ENCODE results near the gene ZNF385B.
"Not testable (repeated sequence)": the region's sequence is repeated elsewhere in the genome, so short reads cannot be mapped to it uniquely, and the experiment has no call there.

Gene ZNF385B

DNA sequence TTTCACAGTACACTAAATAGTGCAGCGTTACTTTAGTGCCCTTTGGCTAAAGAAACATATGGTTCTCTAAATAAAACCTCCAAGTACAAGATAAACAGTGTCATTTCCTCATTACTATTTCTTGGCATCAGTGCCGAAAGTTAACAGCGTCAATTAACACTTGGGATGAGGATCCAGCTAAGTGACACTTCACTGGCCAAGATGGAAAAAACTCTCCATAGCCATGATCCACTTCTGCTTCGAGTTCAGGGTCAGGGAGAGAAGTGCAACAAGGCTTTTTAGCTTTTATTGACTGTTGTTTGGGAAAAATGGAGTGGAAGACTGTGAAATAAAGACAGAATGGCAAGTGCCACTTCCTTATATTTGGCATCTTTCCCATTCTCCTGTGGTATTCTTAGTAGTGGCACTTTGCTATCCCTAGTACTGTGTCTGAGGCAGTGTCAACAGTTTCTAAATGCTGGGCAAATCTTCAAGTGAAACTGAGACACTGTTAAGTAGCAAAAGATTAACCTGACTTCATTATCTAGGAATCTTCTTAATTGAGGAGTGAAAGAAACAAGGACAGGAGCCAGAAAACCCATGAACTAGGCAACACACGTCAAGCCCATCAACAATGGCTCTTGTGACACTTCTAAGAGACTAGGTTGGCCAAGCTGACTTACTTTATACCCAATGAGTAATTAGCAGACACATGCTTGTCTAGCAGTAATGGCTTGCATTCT, 374.2 kb downstream of the ZNF385B start:
- no peak for DNase-seq (ENCODE audit: low read depth)

DNA sequence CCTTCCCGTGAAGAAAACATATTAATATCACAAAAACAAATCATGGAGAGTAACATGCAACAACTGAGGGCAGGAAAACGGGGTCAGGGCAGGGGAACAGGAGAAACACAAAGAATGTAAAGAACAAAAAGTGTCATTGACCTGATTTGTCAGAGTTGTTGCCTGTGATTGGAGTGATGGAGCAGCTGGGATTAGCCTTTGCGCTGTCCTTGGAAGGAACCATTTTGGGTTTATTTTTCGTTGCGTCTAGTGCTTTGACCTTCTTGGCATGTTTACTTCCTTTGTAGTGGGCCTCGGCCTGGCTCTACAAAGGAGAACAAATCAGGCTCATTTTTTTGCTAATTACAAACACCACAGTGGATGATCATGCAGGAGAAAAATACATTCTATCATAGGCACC, 378.3 kb downstream of the ZNF385B start:
- no peak for DNase-seq (ENCODE audit: low read depth)

DNA sequence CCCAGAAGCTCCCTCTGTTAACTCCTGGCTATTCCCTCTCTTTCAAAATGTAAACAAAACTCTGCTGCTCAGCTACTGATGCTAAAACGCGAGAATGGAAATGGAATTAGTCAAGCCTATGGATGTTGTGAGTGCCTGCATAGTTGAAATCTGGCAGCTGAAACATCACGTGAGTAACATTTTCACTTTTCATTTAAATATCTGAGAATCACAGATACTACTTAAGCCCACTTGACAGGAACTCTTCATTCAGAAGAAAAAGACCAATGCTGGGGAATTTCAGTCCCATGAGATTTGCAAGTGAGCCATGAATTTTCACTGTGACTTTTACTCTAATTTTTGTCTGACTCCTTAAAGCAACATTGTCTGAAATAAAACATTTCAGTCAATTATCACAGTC, 381.5 kb downstream of the ZNF385B start:
- DNase-seq (ENCODE audit: low read depth) = no peak

DNA sequence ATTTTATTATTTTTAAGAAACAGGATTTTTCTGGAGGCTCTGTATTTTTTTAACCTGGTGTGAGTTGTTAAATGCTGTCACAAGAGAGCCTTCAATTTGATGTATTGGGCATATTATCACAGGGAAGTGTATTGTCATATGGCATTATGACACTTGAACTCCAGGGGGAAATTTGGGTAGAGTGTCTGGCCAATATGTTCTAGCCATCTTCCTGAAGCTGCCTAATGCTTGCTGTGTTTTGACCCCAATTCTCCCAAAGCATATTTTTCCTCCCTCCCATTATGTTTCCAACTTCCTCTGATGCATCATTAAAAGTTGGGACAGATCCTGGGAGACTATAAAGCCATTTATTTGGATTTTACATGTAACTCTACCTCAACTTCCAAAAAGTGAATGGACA, 382.6 kb downstream of the ZNF385B start:
- DNase-seq (ENCODE audit: low read depth) = no peak

DNA sequence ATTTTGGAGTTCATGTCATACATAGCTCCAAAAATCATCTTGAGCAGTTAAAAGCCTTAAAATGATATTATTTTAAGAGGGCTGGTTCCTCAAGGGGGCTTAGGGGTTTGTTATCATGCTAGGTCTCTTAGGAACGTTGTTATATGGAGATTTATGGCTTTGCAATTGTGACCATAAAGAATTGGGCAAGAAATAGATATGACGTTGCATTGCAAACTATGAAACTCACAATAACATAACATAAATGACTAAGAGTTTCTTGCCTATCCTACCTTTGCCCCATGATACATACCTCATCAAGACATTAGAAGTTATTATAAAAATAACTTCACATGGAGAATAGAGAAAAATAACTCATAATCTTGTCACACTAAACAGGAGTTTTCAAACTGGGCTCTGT, 390.4 kb downstream of the ZNF385B start:
- DNase-seq (ENCODE audit: low read depth) = no peak

DNA sequence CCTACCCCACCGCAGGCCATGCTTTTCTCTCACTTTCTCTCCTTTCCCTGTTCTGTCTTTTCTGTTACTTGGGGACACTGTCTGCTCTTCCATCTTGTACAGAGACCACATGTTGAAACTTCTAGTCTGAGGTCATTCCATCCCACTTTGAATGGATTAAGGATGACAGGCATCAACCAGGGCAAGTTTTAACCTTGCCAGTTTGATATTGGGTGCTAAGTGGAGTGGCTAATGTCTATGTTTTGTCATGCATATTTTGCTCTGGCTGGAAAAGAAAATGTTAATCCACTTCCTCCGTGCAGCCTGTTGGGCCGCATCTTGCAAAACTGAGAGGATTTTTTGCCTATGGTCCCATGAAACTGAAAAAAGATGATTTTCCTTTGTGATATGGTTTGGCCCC, 391.3 kb downstream of the ZNF385B start:
- no peak for DNase-seq (ENCODE audit: low read depth)

DNA sequence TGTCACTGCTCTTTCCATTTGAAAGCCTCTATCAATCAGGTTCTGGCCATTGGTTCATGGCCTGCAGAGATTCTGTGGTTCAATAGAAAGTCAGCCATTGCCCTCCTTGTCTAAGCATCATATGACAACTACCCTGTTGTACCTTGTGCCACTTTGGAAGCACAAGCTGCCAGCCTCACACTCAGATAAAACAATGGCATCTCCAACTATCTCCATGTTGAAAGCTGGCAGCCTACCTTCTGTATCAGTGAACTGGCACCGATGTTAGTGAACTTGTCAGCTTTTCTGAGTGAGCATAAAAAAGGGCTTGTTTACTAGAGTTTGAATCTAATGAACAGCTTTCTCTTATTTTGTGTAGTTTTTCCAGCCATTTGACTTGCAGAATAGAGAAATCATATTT, 393.5 kb downstream of the ZNF385B start:
- no peak for DNase-seq (ENCODE audit: low read depth)

DNA sequence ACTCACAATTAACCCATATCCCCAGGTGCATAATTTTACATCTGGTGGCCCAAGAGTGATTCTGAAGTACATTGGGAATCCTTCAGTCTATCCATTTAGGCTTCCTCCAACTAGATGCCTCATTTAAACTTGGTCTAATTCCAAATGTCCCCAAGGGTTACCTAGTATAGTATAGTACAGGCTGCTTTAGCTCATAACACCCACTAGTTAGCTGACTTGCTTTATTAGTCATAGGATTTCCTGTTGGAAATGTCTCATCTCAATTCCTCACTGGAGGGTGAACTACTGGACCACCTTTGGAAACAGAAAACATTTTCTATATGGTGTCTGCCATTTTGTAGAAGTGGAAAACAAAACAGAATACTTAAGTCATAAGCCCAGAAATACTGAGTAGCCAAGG, 394.3 kb downstream of the ZNF385B start:
- no peak for DNase-seq (ENCODE audit: low read depth)

DNA sequence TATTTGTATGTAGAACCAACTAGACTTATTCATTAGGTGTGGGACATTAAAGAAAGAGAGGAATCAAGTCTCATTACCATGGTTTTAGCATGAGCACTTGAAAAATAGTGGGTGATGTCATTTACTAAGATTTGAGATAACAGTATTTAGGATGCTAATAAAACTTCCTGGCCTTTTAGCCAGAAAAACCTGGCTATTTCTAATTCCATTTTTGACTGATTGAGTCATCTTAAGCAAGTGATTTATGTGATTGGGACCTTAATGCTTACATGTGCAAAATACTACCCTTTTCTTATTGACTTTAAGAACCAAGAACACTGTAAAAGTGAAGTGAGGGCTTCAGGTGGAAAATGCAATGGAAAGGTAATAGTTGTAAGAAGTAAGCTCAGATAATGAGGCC, 400.0 kb downstream of the ZNF385B start:
- DNase-seq (ENCODE audit: low read depth) = no peak

DNA sequence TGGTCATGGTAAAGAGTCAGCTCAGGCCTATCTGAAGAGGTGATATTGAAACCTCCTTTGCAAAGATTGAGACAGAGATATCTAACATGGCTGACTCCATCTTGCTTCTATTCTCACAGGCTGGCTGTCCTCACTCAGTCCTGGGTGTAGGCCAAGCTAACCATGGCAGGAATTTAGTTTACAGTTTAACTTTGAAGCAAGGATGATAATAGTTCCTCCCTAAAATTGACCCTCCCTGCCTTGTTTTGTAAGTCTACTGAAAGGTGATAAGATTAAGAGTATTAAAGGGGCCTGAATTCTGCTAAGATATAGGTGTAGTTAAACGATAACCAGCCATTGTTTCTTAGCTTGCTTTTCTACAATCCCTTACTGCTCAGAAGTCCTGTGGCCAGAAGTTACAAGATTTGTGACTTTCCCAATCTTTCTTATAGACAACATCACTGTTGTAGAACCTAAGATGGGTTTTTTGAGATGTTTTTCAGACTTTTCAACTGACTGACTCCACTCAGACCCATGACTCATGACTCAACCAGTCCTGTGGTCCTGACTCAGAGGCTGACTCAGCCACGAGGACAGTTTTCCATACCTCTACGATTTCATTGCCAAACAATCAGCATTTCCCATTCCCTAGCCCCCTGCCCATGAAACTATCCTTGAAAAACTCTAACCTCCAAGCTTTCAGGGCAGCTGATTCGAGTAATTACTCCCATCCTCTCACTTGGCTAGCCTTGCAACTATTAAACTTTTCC, 401.1 kb downstream of the ZNF385B start:
- DNase-seq (ENCODE audit: low read depth) = no peak

DNA sequence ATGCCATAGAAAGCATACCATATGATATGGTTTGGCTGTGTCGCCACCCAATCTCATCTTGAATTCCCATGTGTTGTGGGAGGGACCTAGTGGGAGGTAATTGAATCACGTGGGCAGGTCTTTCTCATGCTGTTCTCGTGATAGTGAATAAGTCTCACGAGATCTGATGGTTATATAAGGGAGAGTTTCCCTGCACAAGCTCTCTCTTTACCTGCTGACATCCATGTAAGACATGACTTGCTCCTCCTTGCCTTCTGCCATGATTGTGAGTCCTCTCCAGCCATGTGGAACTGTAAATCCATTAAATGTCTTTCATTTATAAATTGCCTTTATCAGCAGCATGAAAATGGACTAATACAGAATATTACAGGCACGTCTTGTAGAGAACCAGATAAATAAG, 403.3 kb downstream of the ZNF385B start:
- not testable (repeated sequence) for DNase-seq (ENCODE audit: low read depth)

DNA sequence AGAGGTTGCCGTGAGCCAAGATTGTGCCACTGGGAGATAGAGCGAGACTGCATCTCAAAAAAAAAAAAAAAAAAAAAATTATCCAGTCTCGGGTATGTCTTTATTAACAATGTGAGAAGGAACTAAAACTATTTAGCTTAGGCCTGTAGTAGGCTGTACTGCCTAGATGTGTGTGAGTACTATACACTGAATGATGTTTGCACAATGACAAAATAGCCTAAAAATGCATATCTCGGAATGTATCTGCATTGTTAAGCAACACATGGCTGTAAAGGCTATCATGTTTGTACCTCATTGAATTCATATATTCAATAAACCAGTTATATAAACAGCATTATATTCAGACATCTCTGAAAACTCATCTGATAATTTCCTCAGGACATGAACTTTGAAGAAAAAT, 405.6 kb downstream of the ZNF385B start:
- DNase-seq (ENCODE audit: low read depth) = no peak

DNA sequence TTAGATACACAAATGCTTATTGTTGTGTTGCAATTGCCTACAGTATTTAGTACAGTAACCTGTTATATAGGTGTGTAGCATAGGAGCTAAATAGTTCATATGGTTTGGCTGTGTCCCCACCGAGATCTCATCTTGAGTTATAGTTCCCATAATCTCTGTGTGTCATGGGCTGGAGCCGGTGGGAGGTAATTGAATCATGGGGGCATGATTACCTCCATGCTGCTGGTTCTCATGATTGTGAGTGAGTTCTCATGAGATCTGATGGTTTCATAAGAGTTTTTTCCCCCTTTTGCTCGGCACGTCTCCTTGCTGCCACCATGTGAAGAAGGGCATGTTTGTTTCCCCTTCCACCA, 406.3 kb downstream of the ZNF385B start:
- DNase-seq (ENCODE audit: low read depth) = no peak

DNA sequence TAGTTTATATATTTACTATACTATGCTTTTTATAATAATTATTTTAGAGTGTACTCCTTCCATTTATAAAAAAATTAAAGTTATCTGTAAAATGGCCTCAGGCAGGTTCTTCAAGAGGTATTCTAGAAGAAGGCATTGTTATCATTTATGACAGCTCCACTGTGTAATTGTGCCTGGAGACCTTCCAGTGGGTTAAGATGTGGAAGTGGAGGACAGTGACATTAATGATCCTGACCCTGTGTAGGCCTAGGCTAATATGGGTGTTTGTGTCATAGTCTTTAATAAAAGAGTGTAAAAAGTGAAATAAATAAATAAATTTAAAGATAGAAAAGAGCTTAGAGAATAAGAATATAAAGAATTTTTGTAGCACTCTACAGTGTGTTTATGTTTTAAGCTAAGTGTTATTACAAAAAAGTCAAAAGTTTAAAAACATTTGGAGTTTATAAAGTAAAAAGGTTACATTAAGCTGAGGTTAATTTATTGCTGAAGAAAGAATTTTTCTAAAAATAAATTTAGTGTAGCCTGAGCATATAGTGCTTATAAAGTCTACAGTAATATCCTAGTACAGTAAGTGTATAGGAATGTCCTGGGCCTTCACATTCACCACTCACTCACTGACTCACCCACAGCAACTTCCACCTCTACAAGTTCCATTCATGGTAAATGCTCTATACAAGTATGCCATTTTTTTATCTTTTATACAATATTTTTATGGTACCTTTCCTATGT, 406.8 kb downstream of the ZNF385B start:
- DNase-seq (ENCODE audit: low read depth) = no peak

DNA sequence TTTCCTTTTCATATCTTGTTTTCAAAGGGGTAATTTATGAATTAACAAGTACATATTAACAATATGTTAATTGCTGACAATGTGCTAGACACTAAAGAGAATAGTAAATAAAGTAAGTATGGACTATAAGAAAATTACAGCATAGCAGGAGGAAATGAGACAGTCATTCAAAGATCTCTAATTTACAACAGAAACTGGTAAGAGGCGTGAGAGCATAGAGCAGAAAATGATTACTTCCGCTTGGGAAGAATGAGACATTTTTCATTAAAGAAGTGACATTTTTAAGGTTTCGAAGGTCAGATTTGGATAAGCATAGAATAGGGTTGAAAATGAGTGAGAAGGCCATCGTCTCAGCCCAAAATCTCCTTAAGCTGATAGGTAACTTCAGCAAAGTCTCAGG, 412.4 kb downstream of the ZNF385B start:
- DNase-seq (ENCODE audit: low read depth) = no peak

DNA sequence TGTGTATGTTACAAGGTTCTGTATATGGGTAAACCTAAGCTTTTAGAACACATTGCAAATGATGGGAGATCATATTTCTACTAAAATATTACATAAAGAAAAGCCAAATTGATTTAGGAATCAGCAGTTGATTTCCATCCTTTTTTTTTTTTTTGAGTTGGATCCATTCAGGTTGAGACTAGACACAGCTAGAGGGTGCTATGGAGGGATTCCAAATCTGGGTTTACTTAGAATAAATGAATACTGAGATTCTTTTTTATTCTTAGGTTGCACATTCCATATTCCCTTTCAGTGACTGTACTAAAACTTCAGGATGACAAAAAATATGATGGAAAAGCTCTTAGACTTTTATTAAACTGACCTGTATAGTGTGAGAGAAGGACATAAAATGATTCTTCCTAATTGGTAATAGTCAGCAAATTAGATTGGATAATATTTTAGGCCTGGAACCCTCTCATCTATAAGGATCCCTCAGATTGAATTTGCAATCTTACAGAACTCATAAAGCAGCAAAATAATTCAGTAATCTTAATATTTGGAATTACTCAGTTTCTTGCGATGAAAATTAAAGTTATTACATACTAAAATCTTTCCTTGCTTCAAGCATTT, 413.5 kb downstream of the ZNF385B start:
- no peak for DNase-seq (ENCODE audit: low read depth)

DNA sequence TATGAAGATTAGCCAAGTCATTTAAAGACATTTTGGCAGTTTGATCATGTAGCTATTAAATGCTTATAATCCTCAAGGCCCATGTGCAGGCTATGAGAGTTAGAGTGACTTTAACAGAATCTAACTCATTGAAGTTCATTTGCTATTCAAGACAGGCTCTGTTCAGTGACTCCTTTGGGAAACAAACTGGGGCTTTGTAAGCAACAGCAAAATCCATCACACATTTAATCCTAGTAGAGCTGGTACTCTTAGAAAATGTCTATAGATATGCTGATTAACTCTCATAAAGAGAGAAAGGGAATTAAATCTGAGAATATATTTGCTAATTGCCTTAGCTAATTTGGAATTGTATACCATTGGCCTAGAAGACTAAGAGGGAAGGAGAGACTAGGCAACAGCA, 414.0 kb downstream of the ZNF385B start:
- DNase-seq (ENCODE audit: low read depth) = no peak

DNA sequence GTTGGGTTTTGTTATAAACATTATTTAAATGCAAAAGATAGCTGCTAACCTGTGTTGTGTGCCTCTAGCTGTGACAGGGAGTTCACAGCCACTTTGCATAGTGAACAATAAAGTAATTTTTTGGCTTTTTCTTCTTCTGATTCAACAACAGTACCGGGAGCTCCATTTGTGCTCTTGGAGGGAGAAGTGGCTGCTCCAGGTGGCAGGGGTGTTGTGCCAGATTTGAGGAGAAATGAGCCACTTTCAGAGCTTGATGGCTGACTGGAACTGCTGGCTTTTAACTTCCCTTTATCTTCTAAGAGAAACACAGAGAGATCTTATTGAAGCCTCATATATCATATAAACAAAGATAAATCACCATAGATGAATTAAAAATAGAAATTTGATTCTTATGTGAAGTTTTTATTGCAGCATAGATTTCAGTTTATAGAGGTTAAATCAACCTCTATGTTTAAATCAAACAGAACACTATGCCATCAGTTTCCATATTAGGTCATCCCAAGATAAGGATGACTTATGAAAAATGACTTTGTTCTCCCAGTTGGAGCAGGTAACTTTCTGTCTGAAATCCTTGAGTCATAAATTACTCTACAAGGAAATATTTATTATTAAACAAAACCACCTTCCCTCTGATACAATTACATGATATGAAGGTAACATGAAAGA, 414.8 kb downstream of the ZNF385B start:
- no peak for DNase-seq (ENCODE audit: low read depth)

DNA sequence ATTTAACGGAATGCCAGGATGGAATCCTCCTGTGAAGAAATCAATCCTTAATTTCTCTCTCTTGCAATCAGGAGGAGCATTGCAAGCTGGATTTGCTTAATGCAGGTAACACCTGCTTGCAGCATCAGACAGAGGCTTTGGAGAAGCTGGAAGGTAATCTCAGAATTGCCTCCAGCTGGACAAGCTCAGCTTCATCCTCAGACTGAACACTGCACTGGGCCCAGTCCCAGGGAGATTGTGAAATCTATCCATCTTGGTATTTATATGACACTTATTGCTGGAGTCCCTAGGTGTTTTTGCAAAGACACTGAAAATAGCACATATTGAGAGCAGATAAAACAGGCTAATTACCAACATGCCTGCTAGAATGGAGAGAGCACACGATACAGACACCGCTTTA, 417.4 kb downstream of the ZNF385B start:
- no peak for DNase-seq (ENCODE audit: low read depth)

DNA sequence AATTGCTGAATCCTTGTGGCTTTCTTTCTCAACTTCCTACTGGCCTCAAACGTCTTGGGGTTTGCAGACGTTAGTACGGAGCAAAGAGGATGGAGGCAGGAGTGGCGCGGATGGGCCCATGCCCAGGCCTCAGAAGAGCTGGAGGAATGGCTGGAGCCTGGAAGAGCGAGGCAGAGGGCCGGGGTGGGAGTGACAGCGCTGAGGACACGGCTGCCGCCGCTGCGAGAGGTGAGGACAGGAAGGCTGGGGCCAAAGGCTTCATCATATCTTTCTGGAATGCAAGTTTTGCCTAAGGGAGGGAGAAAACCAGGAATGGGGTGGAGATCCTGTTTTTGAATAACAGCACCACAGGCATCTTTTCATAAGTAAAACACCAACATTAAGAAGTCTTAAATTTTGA, 418.2 kb downstream of the ZNF385B start:
- no peak for DNase-seq (ENCODE audit: low read depth)

DNA sequence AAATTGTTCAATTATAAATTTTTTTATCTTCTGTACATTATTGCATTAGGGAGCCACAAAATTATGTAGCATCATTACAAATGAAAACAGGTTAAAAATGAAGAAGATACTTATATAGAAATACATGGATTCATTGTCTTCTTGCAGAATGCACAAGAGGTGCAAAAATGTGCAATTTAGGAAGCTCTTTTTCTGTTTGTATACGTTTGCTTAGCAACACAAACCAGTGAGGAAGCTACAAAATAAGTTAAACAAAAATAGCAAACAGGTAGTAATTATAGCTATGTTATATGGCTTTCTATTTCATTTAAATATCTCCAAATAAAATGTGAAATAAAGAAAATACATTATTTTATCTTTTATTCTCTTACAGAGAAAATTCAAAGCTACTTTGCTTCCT, 419.2 kb downstream of the ZNF385B start:
- no peak for DNase-seq (ENCODE audit: low read depth)

DNA sequence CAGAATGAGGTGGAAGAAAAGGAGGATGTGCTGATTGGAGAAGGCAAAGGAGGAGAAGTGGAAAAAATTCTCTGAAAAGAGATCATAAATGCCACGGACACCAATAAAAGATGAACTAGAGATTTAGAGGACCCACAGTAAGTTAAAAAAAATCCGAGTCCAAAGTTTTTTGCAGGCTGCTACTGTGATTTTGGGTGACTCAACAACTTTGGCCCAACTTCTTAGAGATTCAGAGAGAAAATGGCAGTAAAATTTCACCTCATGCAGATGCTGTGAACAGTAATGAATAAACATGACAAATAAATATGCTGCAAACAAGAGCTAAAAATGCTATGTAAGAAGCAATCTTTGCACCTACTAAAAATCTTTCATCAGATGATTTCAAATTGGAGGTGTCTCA, 419.9 kb downstream of the ZNF385B start:
- DNase-seq (ENCODE audit: low read depth) = no peak

All from T follicular helper cell (primary cell).